ENCODE data around the gene SELENBP1. TPM values are rescaled to one million over a fixed set of nuclear protein-coding genes. Genes with fewer than 3 reads are reported as not detected.
A peak's percentile ranks its signal among the peaks of the same experiment; 100 is the strongest.

Gene SELENBP1
- total and polyA plus RNA-seq, 9 of the 15 experiments (the other 6 are each of a cell fraction or from before 2014, with no cell fraction given), result 25.8 to 81.2 (median 47.1) TPM

- TF ChIP-seq ZNF609 (CRISPR knock-in tag; IDR thresholded peaks at IDR 0.05; ENCODE audit: borderline replicate concordance) (peak; percentile 57; the same call in 1 of the 2 replicates), BHLHE40 (IDR thresholded peaks at IDR 0.05; ENCODE audit: low read length) (no peak), FOS (IDR thresholded peaks at IDR 0.05; ENCODE audit: extremely low read depth, insufficient read length) (no peak), CREB3L1 (IDR thresholded peaks at IDR 0.05; ENCODE audit: borderline replicate concordance, low read depth) (peak; percentile 20; the same call in 1 of the 2 replicates), CEBPG (CRISPR knock-in tag; IDR thresholded peaks at IDR 0.05) (peak; percentile 94), CEBPG (tag; conservative IDR thresholded peaks at IDR 0.05 in 1 of 2, IDR thresholded peaks at IDR 0.05 in 1 of 2) (peak; percentile 91 to 97), DEAF1 (CRISPR knock-in tag; IDR thresholded peaks at IDR 0.05) (peak; percentile 50), ZBED1 (IDR thresholded peaks at IDR 0.05) (0 out of 2 replicates have a peak, but pooled peaks have one; percentile 19), IRF2 (CRISPR knock-in tag; IDR thresholded peaks at IDR 0.05) (no peak), RAD21 (CRISPR knock-in tag; conservative IDR thresholded peaks at IDR 0.05 in 1 of 2, IDR thresholded peaks at IDR 0.05 in 1 of 2) (peak; percentile 62 to 69), THRB (CRISPR knock-in tag; conservative IDR thresholded peaks at IDR 0.05) (no peak), E2F8 (IDR thresholded peaks at IDR 0.05; ENCODE audit: low read depth, partially characterized antibody) (peak; percentile 89), TCFL5 (CRISPR knock-in tag; conservative IDR thresholded peaks at IDR 0.05) (no peak)
Measured at GRCh38 chr1:151399324-151400171, 27.0 kb upstream of the SELENBP1 start, which contains the start of gene PSMB4 (continued).
